ENCODE measurements around the gene TIGD6.

DNA sequence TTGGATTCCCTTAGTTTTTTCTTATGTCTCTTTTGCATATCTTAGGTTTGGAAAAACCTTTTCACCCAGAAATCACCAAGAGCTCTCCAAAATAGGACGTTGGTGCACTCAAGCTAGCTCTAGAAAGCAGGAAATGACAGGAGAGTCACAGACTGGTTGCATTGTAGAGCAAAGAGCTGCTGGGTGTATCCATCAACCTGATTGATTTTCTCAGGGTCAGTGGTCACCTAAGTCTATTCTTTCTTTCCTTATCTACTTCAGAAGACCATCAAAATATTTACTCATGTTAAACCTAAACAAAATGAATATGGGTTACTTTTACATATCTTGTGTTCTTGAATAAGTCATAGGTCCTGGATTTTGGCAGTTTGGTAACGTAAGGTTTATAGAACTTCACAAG, 25.0 kb downstream of the TIGD6 start:
- TF ChIP-seq CEBPB (IDR thresholded peaks at IDR 0.05; ENCODE audit: borderline replicate concordance in 1 of 2, low read depth in 2 of 2, low read length in 2 of 2) (no peak), POLR2AphosphoS2 (IDR thresholded peaks at IDR 0.05; ENCODE audit: low read depth, low read length) (no peak), HDAC2 (IDR thresholded peaks at IDR 0.05) (no peak), CHD2 (IDR thresholded peaks at IDR 0.05; ENCODE audit: borderline replicate concordance, low read depth, low read length) (no peak), GABPA (IDR thresholded peaks at IDR 0.05; ENCODE audit: low read depth) (no peak), SUZ12 (IDR thresholded peaks at IDR 0.05; ENCODE audit: unreplicated experiment) (no peak), CREM (IDR thresholded peaks at IDR 0.05; ENCODE audit: low read depth) (no peak), MTA3 (IDR thresholded peaks at IDR 0.05; ENCODE audit: borderline replicate concordance, low read length) (no peak), ASH2L (IDR thresholded peaks at IDR 0.05; ENCODE audit: borderline replicate concordance, low read depth) (no peak), ZNF24 (IDR thresholded peaks at IDR 0.05) (no peak), MTA2 (IDR thresholded peaks at IDR 0.05; ENCODE audit: low read depth) (no peak)
- TF ChIP-seq, protein P1, sequence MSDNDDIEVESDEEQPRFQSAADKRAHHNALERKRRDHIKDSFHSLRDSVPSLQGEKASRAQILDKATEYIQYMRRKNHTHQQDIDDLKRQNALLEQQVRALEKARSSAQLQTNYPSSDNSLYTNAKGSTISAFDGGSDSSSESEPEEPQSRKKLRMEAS (IDR thresholded peaks at IDR 0.05; ENCODE audit: low read depth, low read length): no peak

All from GM12878 (cell line).